ENCODE results near the gene FAM234A.

DNA sequence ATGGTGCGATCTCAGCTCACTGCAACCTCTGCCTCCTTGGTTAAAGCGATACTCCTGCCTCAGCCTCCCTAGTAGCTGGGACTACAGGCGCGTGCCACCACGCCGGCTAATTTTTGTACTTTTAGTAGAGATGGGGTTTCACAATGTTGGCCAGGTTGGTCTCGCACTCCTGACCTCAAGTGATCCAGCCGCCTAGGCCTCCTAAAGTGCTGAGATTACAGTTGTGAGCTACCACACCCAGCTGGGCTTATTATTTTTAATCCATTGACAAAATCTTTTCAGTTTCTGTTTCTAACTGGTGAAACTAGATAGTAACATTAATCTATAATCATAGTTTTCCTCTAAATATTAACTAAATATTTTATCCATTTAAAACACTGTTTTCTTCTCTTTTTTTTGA, 5.9 kb downstream of the FAM234A start:
- TF ChIP-seq, protein P1, sequence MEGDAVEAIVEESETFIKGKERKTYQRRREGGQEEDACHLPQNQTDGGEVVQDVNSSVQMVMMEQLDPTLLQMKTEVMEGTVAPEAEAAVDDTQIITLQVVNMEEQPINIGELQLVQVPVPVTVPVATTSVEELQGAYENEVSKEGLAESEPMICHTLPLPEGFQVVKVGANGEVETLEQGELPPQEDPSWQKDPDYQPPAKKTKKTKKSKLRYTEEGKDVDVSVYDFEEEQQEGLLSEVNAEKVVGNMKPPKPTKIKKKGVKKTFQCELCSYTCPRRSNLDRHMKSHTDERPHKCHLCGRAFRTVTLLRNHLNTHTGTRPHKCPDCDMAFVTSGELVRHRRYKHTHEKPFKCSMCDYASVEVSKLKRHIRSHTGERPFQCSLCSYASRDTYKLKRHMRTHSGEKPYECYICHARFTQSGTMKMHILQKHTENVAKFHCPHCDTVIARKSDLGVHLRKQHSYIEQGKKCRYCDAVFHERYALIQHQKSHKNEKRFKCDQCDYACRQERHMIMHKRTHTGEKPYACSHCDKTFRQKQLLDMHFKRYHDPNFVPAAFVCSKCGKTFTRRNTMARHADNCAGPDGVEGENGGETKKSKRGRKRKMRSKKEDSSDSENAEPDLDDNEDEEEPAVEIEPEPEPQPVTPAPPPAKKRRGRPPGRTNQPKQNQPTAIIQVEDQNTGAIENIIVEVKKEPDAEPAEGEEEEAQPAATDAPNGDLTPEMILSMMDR (conservative IDR thresholded peaks at IDR 0.05 in 1 of 2, IDR thresholded peaks at IDR 0.05 in 1 of 2; ENCODE audit: low read depth in 1 of 2, low read length in 2 of 2): no peak
- TF ChIP-seq EZH2 (IDR thresholded peaks at IDR 0.05; ENCODE audit: low read length, missing control alignments): no peak
